Measurements from ENCODE around the gene GLTP.

DNA sequence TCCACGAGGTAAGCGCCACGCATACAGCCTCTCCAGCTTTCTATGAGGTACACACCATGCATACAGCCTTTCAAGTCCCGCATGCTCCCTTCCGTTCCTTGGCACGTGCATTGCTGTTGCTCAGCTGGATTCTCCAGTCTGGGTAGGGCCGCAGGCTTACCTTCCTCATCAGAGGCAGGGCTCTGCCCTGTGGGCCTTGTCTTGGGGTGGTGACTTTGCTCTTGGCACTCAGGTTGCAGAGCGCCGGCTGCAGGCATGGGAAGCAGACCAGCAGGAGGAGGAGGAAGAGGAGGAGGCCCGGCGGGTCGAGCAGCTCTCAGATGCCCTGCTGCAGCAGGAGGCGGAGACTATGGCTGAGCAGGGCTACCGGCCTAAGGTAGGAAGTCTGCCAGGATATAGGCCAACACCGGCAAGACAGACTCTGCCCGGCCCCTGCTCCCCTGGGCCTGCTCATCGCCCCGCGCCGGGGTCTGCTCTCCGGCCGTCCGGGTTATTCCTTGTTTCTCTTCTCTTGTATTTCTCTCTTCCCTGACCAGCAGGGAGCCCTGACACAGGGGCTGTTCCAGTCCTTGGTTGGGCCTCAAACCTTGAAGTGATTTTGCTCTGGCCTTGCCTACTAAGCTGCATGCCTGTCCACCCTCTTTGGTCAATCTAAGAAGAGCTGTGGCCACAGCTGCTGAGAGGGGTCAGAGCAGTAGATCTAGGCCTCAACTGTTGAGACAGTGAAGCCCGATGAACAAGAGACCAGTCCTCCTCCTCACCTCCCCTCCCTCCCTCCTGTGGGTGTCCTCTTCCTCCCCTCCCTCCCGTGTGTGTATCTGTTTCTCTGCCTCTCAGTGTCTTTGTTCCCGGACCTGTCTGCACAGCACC is 35.1 kb upstream of the GLTP start:
- no peak for TF ChIP-seq CREB1 (IDR thresholded peaks at IDR 0.05)
- no peak for TF ChIP-seq CREB1 (CRISPR knock-in tag; IDR thresholded peaks at IDR 0.05)
- TF ChIP-seq, protein P1, sequence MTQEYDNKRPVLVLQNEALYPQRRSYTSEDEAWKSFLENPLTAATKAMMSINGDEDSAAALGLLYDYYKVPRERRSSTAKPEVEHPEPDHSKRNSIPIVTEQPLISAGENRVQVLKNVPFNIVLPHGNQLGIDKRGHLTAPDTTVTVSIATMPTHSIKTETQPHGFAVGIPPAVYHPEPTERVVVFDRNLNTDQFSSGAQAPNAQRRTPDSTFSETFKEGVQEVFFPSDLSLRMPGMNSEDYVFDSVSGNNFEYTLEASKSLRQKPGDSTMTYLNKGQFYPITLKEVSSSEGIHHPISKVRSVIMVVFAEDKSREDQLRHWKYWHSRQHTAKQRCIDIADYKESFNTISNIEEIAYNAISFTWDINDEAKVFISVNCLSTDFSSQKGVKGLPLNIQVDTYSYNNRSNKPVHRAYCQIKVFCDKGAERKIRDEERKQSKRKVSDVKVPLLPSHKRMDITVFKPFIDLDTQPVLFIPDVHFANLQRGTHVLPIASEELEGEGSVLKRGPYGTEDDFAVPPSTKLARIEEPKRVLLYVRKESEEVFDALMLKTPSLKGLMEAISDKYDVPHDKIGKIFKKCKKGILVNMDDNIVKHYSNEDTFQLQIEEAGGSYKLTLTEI (CRISPR knock-in tag; conservative IDR thresholded peaks at IDR 0.05) = no peak
- no peak for TF ChIP-seq ZKSCAN1 (IDR thresholded peaks at IDR 0.05; ENCODE audit: low read length)
- TF ChIP-seq, protein P2, sequence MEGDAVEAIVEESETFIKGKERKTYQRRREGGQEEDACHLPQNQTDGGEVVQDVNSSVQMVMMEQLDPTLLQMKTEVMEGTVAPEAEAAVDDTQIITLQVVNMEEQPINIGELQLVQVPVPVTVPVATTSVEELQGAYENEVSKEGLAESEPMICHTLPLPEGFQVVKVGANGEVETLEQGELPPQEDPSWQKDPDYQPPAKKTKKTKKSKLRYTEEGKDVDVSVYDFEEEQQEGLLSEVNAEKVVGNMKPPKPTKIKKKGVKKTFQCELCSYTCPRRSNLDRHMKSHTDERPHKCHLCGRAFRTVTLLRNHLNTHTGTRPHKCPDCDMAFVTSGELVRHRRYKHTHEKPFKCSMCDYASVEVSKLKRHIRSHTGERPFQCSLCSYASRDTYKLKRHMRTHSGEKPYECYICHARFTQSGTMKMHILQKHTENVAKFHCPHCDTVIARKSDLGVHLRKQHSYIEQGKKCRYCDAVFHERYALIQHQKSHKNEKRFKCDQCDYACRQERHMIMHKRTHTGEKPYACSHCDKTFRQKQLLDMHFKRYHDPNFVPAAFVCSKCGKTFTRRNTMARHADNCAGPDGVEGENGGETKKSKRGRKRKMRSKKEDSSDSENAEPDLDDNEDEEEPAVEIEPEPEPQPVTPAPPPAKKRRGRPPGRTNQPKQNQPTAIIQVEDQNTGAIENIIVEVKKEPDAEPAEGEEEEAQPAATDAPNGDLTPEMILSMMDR (CRISPR knock-in tag; IDR thresholded peaks at IDR 0.05) = no peak
- TF ChIP-seq RAD21 (CRISPR knock-in tag; IDR thresholded peaks at IDR 0.05) = no peak
- TF ChIP-seq MAZ (IDR thresholded peaks at IDR 0.05; ENCODE audit: borderline replicate concordance, low read depth, low read length) = no peak
- TF ChIP-seq MAZ (CRISPR knock-in tag; IDR thresholded peaks at IDR 0.05; ENCODE audit: low read depth) = no peak
- no peak for TF ChIP-seq SNAPC2 (CRISPR knock-in tag; IDR thresholded peaks at IDR 0.05)
- TF ChIP-seq PAWR (CRISPR knock-in tag; IDR thresholded peaks at IDR 0.05; ENCODE audit: borderline replicate concordance) = no peak
- no peak for TF ChIP-seq AHR (CRISPR knock-in tag; IDR thresholded peaks at IDR 0.05)
- TF ChIP-seq YY1 (IDR thresholded peaks at IDR 0.05; ENCODE audit: insufficient read depth, insufficient replicate concordance, low read depth, low read length) = no peak
- TF ChIP-seq MTF2 (CRISPR knock-in tag; IDR thresholded peaks at IDR 0.05; ENCODE audit: borderline replicate concordance) = no peak
